Measurements from ENCODE around the gene MASP2.
"Not testable (repeated sequence)": the region's sequence is repeated elsewhere in the genome, so short reads cannot be mapped to it uniquely, and the experiment has no call there.

MASP2 gene

DNA sequence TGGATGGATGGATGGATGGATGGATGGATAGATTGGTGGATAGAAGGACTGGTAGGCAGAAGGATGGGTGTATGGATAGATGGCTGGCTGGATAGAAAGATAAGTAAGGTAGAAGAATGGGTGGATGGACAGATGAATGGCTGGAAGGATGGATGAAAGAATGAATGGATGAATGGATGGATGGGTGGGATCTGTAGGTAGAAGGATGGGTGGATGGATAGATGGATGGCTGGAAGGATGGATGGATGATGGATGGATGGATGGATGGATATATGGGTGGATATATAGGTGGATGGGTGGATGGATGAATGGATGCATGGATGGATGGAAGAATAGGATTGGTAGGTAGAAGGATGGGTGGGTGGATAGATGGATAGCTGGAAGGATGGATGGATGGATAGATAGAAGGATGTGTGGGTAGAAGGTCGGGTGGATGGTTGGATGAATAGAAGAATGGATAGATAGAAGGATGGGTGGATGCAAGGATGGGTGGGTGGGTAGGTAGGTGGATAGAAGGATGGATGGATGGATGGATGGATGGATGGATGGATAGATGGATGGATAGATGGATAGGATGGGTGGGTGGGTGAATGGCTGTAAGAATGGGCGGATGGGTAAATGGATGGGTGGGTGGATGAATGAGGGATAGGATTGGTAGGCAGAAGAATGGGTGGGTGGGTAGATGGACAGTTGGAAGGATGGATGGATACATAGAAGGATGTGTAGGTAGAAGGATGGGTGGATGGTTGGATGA, 7.5 kb downstream of the MASP2 start:
- DNase-seq (ENCODE audit: low read depth, low spot score) = no peak

DNA sequence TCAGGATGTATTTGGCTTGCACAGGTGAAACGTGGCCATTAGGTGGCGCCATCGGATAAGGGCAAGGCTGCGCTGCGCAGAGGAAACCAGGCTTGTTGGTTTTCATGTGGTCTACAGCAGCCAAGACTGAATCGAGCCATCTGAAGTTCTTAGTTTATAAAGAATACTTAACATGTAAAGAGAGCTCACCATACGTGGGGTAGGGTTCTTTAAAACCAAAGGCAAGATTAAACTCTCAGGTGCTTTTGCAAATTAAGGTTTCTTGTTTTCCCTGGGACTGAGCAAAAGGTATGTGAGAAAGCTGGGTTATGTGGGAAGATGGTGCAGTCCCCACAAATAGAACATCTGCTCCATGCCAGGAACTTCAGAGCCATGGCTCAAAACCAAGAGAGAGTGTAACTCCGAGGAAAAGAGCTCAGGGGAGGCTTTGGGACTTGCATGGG, 9.3 kb downstream of the MASP2 start:
- peak; percentile 82 for DNase-seq (ENCODE audit: low read depth, low spot score)

DNA sequence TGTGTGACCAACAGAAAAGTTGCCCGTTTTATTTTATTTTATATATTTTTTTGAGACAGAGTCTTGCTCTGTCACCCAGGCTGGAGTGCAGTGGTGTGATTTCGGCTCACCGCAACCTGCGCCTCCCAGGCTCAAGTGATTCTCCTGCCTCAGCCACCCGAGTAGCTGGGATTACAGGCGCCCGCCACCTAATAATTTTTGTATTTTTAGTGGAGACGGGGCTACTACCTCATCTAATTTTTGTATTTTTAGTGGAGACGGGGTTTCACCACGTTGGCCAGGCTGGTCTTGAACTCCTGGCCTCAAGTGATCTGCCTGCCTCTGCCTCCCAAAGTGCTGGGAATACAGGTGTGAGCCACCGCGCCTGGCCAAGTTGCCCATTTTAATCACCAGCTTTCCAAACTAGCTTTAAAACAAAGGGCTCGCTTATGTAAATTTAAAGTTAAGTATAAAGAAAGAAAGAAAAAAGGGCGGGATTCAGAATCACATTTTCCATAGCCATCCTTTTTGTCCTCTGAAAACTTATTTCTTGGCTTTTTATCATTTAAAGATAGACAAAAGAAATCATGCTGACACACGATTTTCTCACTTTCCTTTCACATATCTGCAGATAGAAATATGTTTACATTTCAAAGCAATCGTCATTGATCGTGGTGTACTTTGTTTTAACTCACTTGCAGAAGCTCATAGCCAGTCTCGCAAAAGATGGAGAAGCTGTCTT, 9.9 kb downstream of the MASP2 start:
- not testable (repeated sequence) for DNase-seq (ENCODE audit: low read depth, low spot score)

DNA sequence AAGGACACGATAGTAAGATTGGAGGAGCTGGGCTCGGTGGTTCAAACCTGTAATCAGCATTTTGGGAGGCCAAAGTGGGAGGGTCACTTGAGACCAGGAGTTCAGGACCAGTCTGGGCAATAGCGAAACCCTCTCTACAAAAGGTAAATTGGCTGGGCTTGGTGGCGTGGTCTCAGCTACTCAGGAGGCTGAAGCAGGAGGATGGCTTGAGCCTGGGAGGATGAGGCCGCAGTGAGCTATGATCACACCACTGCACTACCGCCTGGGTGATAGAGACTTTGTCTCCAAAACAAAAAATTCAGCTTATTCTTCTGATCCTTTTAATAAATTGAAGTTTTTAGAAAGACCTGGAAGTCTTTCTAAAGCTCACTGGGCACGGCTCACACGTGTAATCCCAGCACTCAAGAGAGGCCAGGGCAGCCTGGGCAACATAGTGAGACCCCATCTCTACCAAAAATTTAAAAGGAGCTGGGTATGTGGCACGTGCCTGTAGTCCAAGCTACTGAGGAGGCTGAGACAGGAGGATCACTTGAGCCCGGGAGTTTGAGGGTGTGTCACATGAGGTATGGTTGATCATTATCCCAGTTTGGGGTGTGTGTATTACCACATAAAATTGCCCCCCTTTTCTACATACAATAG, 15.3 kb downstream of the MASP2 start:
- no peak for DNase-seq (ENCODE audit: low read depth, low spot score)

DNA sequence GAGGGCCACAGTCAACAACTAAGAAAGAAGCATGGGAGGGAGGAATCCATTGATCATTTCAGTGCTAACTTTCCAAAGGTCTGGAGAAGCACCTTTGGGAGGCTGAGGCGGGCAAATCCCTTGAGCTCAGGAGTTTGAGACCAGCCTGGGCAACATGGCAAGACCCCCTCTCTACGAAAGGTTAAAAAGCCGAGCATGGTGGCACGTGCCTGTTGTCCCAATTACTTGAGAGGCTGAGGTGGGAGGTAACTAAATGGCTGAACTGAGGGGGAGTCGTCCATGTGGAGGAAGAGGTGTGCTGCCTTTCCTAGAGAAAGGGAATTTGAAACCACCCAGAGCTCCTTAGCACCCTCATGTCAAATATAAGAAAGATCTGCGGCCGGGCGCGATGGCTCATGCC, 16.2 kb downstream of the MASP2 start:
- DNase-seq (ENCODE audit: low read depth, low spot score) = no peak

DNA sequence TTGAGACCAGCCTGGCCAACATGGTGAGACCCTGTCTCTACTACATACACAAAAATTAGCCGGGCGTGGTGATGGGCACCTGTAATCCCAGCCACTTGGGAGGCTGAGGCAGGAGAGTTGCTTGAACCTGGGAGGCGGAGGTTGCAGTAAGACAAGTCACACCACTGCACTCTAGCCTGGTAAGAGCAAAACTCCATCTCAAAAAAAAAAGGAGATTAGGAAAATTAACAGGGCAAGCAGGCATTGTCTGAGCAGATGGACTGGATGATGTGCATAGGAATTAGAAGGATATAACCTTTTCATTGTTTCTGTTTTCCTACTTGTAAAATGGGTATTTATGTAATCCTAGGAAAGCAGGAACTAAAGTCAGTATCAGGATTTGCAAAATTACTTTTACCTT, 19.0 kb downstream of the MASP2 start:
- no peak for DNase-seq (ENCODE audit: low read depth, low spot score)

DNA sequence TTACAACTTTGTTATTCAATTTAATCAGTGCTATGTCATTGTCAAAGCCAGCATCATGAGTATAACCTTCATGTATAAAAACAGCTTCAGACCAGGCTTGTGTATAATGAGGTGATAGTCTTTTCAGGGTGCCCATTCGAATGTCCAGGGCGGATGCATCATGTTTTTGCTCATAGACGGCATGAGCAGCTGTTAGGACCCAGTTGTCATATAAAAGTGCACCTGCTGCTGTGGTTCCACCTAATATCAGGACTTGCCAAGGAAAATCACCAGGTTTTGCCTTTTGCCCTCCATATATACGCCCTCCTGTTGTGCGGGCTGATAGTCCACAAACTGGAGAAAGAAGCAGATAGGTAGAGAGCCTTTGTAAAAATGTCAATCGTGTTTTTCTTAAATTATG, 19.7 kb downstream of the MASP2 start:
- no peak for DNase-seq (ENCODE audit: low read depth, low spot score)

DNA sequence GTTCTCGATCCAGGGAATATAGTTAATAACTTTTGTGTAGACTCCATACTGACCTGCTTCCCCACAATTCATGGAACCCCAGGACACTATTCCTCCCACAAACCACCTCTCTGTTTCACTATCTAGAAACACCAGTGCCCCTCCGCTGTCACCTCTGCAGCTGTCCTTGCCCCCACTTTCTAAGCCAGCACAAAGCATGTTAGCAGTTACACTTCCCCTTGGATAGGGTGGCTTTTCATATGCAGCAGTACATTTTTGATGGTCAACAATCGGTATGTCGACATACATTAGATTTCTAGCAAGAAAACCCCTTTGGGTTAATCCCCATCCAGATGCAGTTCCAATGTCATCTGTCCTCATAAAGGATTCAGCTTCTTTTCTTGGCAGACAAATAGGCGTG, 20.1 kb downstream of the MASP2 start:
- DNase-seq (ENCODE audit: low read depth, low spot score) = no peak

DNA sequence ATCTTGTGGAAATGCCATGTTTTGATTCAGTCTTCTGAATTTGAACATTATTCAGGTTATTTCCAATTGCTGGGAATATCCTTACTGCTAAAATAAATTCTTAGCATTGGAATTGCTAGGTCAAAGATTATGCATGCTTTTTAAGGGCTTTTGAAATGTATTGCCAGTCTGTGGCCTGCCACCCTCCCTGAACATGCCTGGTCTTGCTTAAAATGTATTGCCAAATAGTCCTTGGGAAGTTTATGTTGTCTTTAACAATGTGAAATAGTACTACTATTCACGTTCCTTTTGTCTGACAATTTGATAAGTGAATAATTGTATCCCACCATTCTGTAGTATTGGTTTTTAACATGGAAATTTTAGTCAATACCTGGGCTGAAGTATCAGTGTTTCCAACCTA, 21.0 kb downstream of the MASP2 start:
- DNase-seq (ENCODE audit: low read depth, low spot score) = no peak

DNA sequence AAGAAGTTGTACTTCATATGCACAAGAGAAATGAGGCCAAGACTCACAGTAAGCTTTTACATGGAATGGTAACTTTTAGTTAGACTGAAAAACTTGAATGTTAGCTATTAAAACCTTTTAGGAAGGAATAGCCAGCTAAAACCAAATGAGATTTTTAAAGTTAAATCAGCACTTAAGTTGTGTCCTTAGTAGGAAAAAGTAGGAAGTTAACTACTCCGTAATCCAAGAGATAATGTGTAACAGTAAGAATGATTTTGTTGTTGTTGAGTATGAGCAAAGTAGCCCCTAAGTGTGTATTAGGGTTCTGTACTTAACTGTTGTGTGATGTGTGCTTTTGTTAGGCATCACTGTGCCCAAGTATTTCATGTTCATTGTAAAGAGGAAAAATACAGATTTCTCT, 21.4 kb downstream of the MASP2 start:
- DNase-seq (ENCODE audit: low read depth, low spot score) = no peak

DNA sequence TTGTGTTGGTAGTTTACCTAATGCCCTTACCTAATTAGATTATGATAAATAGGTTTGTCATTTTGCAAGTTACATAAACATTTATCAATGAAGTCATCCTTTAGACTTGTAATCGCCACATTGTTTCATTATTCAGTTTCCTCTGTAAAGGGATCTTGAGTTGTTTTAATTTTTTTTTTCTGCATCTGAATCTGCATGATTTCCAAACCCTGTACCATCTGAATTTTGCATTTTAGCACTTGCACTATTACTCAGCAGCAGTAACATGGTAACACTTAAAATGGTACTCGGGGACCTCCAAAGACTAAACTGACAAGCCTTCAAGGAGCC, 22.2 kb downstream of the MASP2 start:
- no peak for DNase-seq (ENCODE audit: low read depth, low spot score)

DNA sequence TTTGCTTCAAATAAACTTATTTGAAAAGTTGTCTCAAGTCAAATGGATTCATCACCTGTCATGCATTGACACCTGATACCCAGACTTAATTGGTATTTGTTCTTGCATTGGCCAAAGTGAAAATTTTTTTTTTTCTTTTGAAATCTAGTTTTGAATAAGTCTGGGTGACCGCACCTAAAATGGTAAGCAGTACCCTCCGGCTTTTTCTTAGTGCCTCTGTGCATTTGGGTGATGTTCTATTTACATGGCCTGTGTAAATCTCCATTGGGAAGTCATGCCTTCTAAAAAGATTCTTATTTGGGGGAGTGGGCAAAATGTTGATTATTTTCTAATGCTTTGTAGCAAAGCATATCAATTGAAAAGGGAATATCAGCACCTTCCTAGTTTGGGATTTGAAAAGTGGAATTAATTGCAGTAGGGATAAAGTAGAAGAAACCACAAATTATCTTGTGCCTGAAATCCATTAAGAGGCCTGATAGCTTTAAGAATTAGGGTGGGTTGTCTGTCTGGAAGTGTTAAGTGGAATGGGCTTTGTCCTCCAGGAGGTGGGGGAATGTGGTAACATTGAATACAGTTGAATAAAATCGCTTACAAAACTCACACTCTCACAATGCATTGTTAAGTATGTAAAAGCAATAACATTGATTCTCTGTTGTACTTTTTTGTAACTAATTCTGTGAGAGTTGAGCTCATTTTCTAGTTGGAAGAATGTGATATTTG, 22.7 kb downstream of the MASP2 start:
- DNase-seq (ENCODE audit: low read depth, low spot score) = no peak

DNA sequence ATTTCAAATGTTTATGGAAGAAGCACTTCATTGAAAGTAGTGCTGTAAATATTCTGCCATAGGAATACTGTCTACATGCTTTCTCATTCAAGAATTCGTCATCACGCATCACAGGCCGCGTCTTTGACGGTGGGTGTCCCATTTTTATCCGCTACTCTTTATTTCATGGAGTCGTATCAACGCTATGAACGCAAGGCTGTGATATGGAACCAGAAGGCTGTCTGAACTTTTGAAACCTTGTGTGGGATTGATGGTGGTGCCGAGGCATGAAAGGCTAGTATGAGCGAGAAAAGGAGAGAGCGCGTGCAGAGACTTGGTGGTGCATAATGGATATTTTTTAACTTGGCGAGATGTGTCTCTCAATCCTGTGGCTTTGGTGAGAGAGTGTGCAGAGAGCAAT, 23.8 kb downstream of the MASP2 start:
- DNase-seq (ENCODE audit: low read depth, low spot score) = no peak

DNA sequence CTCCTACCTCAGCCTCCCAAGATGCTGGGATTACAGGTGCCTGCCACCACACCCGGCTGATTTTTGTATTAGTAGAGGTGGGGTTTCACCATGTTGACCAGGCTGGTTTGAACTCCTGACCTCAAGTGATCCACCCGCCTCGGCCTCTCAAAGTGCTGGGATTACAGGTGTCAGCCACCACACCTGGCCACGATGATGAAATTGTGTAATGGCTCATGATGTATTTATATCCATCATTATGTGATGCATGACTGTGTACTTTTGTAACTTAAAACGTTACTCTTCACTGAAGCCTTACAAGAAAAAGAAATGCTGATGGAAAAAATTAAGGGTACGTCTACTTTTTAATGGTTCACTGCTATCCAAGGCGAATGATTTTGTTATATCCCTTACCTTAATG, 27.1 kb downstream of the MASP2 start:
- DNase-seq (ENCODE audit: low read depth, low spot score) = no peak

DNA sequence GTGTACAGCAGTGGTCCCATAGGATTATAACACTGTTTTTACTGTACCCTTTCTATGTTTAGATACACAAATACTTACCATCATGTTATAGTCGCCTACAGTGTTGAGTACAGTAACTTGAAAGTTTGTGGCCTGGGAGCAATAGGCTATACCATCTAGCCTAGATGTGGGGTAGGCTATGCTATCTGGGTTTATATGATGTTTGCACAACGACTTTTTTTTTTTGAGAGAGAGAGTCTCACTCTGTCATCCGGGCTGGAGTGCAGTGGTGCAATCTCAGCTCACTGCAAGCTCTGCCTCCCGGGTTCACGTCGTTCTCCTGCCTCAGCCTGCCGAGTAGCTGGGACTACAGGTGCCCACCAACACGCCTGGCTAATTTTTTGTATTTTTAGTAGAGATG, 27.7 kb downstream of the MASP2 start:
- not testable (repeated sequence) for DNase-seq (ENCODE audit: low read depth, low spot score)

DNA sequence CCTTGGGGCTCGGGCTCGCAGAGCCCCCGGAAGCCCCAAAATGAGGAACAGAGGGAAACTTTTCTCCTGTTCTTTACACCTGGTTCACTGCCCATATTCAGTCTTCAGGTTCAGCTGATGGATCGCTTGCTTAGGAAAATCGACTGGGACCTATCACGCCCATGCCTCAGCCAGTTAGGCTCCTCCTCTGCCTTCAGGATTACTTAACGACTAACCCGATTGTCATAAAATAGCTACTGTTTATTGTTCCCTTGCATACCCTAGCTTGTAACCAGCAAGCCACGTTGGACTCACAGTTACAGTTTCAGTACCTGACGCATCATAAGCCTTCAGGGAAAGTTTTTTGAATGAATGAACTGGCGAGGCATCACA, 33.9 kb downstream of the MASP2 start:
- DNase-seq (ENCODE audit: low read depth, low spot score) = no peak

DNA sequence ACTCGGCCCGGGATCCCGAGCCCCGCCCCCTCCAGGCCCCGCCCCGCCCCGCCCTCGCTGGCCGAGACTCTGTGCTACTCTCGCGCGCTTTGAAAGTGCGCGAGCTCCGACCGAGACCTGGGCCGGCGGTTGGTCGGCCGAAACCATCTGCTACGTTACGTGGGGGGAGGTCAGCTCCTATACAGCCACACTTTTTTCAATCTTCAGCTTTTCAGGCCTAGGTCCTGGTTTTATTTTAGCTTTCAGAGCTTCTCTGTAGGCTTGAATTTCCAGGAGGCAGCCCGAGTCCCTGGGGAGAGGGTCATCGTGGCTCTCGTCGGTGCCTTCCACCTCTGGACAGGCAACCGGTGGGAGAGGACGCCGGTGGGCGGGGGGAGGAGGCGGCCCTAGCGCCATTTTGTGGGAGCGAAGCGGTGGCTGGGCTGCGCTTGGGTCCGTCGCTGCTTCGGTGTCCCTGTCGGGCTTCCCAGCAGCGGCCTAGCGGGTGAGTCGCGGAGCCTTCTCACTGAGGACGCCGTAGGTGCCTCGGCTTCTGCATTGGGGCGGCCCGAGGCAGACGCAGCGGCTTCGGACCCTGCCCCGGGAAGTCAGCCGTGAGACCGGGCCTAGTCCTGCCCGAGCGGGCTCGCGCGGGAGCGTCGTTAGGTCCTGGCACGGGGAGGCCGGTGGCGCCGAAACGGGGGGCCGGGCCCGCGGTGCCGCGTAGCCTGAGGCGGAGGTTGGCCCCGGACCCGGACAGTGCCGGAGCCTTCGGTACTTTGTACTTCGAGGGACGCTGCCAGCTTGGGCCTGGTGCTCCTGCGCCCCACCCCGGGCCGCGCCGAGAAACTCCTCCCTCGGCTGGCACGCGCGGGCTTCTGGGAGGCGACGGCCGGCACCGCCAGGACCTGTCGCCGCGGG, 34.5 kb downstream of the MASP2 start, which contains the start of gene TARDBP:
Gene TARDBP, plus strand, starts transcription at position 395 of the 900 bp plus-strand sequence. CDS start 1,074 bp downstream, outside the sequence.
- DNase-seq (ENCODE audit: low read depth, low spot score) = peak; percentile 76

DNA sequence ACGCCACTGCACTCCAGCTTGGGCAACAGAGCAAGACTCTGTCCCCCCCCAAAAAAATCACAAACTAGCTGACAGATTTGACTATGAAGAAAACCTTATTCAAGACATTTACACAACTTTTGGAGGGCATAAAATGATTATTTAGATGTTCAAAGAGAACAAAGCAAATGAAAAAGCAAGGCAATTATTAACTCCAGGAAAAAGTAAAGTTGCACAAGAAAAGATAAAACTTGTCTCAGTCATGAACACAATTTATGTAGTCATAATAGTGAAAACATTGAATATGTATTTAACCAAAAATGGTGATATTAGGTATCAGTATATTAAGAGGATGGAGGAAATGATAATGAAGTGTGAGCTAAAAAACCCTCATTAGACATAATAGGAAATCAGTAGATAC, 46.5 kb downstream of the MASP2 start:
- no peak for DNase-seq (ENCODE audit: low read depth, low spot score)

DNA sequence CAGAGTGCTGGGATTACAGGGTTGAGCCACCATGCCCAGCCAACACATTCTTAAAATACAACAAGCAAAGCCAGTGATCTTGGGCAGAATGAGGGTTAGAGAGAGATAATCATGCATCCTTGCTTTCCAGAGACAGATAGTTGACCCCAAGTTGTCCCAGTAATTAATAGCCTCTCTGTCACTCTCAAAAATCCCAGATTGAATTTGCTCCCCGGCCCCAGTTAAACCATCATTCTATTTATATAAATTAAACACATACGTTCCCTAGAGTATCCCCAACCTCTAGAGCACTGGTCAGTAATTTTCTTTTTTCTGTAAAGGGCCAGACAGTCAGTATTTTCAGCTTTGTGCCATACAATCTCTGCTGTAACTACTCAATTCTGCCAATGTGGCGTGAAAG, 50.9 kb downstream of the MASP2 start:
- DNase-seq (ENCODE audit: low read depth, low spot score) = no peak

DNA sequence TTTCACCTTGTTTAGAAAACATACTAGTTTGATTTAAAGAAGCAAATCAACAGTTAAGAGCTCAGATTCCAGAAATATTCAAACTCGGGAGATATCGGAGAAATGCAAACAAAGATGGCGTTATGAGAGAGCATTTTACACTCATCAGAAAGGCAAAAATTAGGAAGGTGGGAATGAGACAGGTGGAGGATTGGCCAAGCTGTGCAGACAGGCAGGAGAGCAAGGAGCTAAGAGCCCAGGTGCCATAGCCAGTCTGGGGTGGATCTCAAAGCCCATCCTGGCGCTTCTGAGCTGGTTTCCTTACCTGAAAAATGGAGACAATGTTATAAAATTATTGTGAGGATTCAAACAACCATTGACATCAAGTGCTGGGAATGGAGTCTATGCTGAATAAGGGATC, 54.2 kb downstream of the MASP2 start:
- no peak for DNase-seq (ENCODE audit: low read depth, low spot score)

DNA sequence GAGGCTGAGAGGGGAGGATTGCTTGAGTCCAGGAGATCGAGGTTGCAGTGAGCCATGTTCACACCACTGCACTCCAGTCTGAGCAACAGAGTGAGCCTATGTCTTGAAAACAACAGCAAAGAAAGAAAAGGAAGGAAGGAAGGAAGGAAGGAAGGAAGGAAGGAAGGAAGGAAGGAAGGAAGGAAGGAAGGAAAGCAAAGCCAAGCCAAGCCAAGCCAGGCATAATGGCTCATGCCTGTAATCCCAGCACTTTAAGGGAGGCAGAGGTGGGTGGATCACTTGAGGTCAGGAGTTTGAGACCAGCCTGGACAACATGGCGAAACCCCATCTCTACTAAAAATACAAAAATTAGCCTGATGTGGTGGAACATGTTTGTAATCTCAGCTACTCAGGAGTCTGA, 55.0 kb downstream of the MASP2 start:
- not testable (repeated sequence) for DNase-seq (ENCODE audit: low read depth, low spot score)

Measured in activated CD4-positive, CD25-positive, alpha-beta regulatory T cell treated with anti-CD3 and anti-CD28 coated beads, Interleukin-2, amount 50 U/mL, for 16 hours (primary cell).